CD4-positive, alpha-beta T cell (primary cell): ENCODE measurements around the gene CDK5R1. TPM values are rescaled to one million over a fixed set of nuclear protein-coding genes. Genes with fewer than 3 reads are reported as not detected.
"Not testable (repeated sequence)": the region's sequence is repeated elsewhere in the genome, so short reads cannot be mapped to it uniquely, and the experiment has no call there.

ENCODE experiments used
- ATAC-seq: fragments of 200-7000 bp; cut with Tn5 transposase; one replicate; pipeline ENCODE4 v1.10.0; 2022; ENCODE audit warnings: mild to moderate bottlenecking; ENCODE audit not compliant: poor library complexity
- CTCF ChIA-PET: fragments of 350-600 bp; sonication (Branson Sonifier 250); formaldehyde crosslinking; loops from one replicate; lab custom pipeline; 2021; ENCODE audit warnings: antibody characterized with exemption, inconsistent platforms; lab: Charles Lee
- POLR2A ChIA-PET: fragments of 350-600 bp; sonication (Branson Sonifier 250); formaldehyde crosslinking; loops from one replicate; lab custom pipeline; 2021; ENCODE audit warnings: antibody characterized with exemption, inconsistent platforms; lab: Charles Lee
- DNase-seq, 14 experiments: peaks; one replicate each; pipeline ENCODE4 v3.0.0-alpha.2; 2013 to 2020; ENCODE audit warnings: mixed read lengths in 2 of 14
- H3K27ac ChIP-seq, 2 donors: one replicate each; pipeline versions ENCODE4 v1.5.1 to v1.7.0; 2013; ENCODE audit warnings: low read length in 2 of 2, low read depth in 1 of 2, mild to moderate bottlenecking in 1 of 2
- H3K27me3 ChIP-seq, 2 experiments: 1 replicate in 1 of 2; 2 replicates in 1 of 2; pipeline versions ENCODE4 v1.6.1 to v1.7.0; 2013; ENCODE audit warnings: low read length in 2 of 2, control low read depth in 1 of 2, mild to moderate bottlenecking in 1 of 2, moderate library complexity in 1 of 2; ENCODE audit not compliant: insufficient read depth in 2 of 2, control insufficient read depth in 1 of 2
- H3K36me3 ChIP-seq: one replicate; pipeline ENCODE4 v1.6.1; 2013; ENCODE audit warnings: low read length, control low read depth; ENCODE audit not compliant: insufficient read depth
- H3K4me1 ChIP-seq: one replicate; pipeline ENCODE4 v1.6.1; 2013; ENCODE audit warnings: low read length, control low read depth; ENCODE audit not compliant: insufficient read depth
- H3K4me3 ChIP-seq: one replicate; pipeline ENCODE4 v1.5.1; 2013; ENCODE audit warnings: mild to moderate bottlenecking, low read length, moderate library complexity
- H3K9me3 ChIP-seq, 2 experiments: 1 replicate in 1 of 2; 2 replicates in 1 of 2; pipeline versions ENCODE4 v1.6.1 to v1.7.0; 2013; ENCODE audit warnings: low read length in 2 of 2, mild to moderate bottlenecking in 2 of 2, control low read depth in 1 of 2, moderate library complexity in 1 of 2; ENCODE audit not compliant: control insufficient read depth in 1 of 2, insufficient read depth in 1 of 2
- H3K27ac Mint-ChIP-seq: one replicate; pipeline ENCODE4 v1.8.0; 2020; ENCODE audit warnings: mixed read lengths
- H3K27me3 Mint-ChIP-seq: one replicate; pipeline ENCODE4 v1.8.0; 2021; ENCODE audit warnings: mixed read lengths
- H3K36me3 Mint-ChIP-seq: one replicate; pipeline ENCODE4 v1.8.0; 2021; ENCODE audit warnings: low read depth, mixed read lengths
- H3K4me1 Mint-ChIP-seq: one replicate; pipeline ENCODE4 v1.8.0; 2021; ENCODE audit warnings: low read depth, mixed read lengths
- H3K4me3 Mint-ChIP-seq: one replicate; pipeline ENCODE4 v1.8.0; 2020; ENCODE audit warnings: mild to moderate bottlenecking, mixed read lengths
- H3K9me3 Mint-ChIP-seq: one replicate; pipeline ENCODE4 v1.8.0; 2020; ENCODE audit warnings: mixed read lengths
- intact Hi-C, 2 experiments: fragments of 100-400 bp; cut with DNase I in 1 of 2; cut with micrococcal nuclease in 1 of 2; formaldehyde crosslinking; loops; one replicate each; pipeline versions ENCODE4 v1.15.1 to v1.9.0; 2023 to 2025; cut with DNase I, micrococcal nuclease
- total RNA-seq, 174 experiments: library from RNA in 2 of 174; stranded (reverse) in 2 of 174; gene quantifications; one replicate each; pipeline ENCODE4 v1.2.3 and lab custom pipeline; 2021 to 2026
- TF ChIP-seq, protein P1 (sequence below): fragments of 200-600 bp; IDR thresholded peaks from one replicate; pipeline ENCODE4 v1.8.0; 2022; ENCODE audit warnings: antibody characterized with exemption, mild to moderate bottlenecking

The CDK5R1 gene
- total RNA-seq, 2 experiments from 2014 or later, result 21.7 to 22.5 TPM

DNA sequence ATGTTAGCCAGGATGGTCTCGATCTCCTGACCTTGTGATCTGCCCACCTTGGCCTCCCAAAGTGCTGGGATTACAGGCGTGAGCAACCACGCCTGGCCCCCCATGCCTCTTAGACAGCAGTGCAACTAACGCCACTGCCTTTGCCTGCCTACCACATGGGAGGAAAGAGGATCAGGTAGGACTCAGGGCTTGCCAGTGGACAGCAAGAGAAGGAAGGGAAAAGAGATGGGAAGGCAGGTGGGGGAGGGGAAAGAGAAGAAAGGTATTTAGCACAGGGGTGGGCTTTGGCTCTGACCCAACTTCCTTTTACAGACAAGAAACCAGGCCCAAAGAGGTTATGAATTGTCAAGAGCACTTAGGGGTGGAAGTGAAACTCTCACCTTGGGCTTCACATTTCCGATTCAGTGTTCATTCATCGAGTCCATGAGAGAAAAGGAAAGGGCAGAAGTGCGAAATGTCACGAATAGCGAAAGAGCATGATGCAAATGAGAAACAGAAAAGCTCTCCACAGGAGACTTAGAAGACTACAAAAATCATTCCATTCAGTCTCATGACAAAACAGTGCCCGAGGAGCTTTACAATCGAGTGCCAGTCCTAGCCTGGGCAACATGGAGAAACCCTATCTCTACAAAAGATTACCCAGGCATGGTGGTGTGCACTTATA, 36.4 kb downstream of the CDK5R1 start:
- no peaks in the 10 kb centered on the region for H3K27me3 Mint-ChIP-seq
- no peak for ATAC-seq
- peak overlapping the region; percentile 27 for H3K4me3 Mint-ChIP-seq
- CTCF ChIA-PET, result interaction anchor here (1.1 to 2.9 kb wide), 5 partner anchors 11 to 61 kb away, joined by 3 to 17 read pairs (median 12); partner anchors contain the start of gene CDK5R1
- Histone ChIP-seq H3K4me3 (peak overlapping the region; percentile 19), H3K27me3 (no peaks in the 10 kb centered on the region), H3K9me3 (no peaks in the 10 kb centered on the region), H3K36me3 (no peaks in the 10 kb centered on the region), H3K27ac (peak overlapping the region in 1 of 2 donors; percentile 36), H3K4me1 (peaks cover 48% of the 10 kb centered on the region)
- peak overlapping the region; percentile 51 for H3K27ac Mint-ChIP-seq
- no peaks in the 10 kb centered on the region for H3K36me3 Mint-ChIP-seq
- intact Hi-C loops, result loop anchor here in 1 of 2 experiments (5.0 kb wide), 1 partner anchor 354 kb away; the partner anchor contains the start of gene MYO1D
- TF ChIP-seq, protein P1, sequence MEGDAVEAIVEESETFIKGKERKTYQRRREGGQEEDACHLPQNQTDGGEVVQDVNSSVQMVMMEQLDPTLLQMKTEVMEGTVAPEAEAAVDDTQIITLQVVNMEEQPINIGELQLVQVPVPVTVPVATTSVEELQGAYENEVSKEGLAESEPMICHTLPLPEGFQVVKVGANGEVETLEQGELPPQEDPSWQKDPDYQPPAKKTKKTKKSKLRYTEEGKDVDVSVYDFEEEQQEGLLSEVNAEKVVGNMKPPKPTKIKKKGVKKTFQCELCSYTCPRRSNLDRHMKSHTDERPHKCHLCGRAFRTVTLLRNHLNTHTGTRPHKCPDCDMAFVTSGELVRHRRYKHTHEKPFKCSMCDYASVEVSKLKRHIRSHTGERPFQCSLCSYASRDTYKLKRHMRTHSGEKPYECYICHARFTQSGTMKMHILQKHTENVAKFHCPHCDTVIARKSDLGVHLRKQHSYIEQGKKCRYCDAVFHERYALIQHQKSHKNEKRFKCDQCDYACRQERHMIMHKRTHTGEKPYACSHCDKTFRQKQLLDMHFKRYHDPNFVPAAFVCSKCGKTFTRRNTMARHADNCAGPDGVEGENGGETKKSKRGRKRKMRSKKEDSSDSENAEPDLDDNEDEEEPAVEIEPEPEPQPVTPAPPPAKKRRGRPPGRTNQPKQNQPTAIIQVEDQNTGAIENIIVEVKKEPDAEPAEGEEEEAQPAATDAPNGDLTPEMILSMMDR, result no peak
- no peaks in the 10 kb centered on the region for H3K9me3 Mint-ChIP-seq
- H3K4me1 Mint-ChIP-seq, result peaks cover 60% of the 10 kb centered on the region
- peak in 3 of 14 experiments; percentile 30 to 76 (median 54) for DNase-seq
- POLR2A ChIA-PET, result interaction anchor here (0.5 to 4.0 kb wide), 5 partner anchors 19 to 54 kb away, joined by 3 to 44 read pairs (median 12); partner anchors contain the start of gene CDK5R1

DNA sequence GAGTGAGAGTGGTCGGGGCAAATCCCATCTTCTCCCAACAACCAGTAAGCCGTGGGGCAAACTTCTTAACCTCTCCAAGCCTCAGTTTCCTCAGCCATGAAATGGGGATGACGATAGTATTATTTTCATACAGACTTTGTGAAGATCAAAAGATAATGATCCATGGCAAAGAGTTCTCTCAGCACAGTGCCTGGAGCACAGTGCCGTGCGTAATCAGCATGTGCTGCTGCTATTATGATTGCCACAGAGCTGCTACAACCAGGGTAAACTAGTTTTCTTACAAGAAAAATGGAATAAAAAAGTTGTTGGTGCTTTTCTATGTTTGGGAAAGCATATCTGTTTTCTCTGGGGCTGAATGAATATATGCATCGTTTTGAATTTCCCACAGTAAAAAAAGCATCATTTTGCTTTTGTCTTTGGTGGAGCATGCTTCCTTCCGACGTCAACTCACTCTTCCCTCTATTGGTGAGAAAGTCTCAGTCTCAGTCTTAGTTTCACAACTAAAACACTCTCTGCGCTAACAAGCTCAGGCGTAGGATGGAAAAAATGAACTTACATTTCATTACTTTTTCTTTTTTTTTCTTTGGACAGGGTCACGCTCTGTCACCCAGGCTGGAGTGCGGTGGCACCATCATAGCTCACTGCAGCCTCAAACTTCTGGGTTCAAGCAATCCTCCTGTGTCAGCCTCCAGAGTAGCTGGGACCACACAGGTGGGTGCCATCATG, 37.2 kb downstream of the CDK5R1 start:
- peak in 3 of 14 experiments; percentile 61 to 68 (median 68) for DNase-seq
- Histone ChIP-seq H3K27me3 (no peaks in the 10 kb centered on the region), H3K4me3 (peak overlapping the region; percentile 6), H3K36me3 (no peaks in the 10 kb centered on the region), H3K9me3 (no peaks in the 10 kb centered on the region), H3K27ac (no peak overlapping the region), H3K4me1 (peaks cover 48% of the 10 kb centered on the region)
- H3K4me3 Mint-ChIP-seq, result peak overlapping the region; percentile 67
- no peaks in the 10 kb centered on the region for H3K9me3 Mint-ChIP-seq
- peak; percentile 32 for ATAC-seq
- ChIA-PET CTCF (interaction anchor here (0.7 to 2.9 kb wide), 8 partner anchors 10 to 354 kb away, joined by 3 to 17 read pairs (median 3); partner anchors contain the start of gene CDK5R1), POLR2A (interaction anchor here (0.6 to 4.0 kb wide), 7 partner anchors 12 to 66 kb away, joined by 3 to 44 read pairs (median 5); partner anchors contain the start of gene CDK5R1)
- H3K27me3 Mint-ChIP-seq, result no peaks in the 10 kb centered on the region
- H3K4me1 Mint-ChIP-seq, result peaks cover 60% of the 10 kb centered on the region
- TF ChIP-seq, protein P1, result peak; percentile 19
- no peaks in the 10 kb centered on the region for H3K36me3 Mint-ChIP-seq
- peak overlapping the region; percentile 51 for H3K27ac Mint-ChIP-seq
- intact Hi-C loops, result loop anchor here in 1 of 2 experiments (5.0 kb wide), 1 partner anchor 353 kb away; the partner anchor contains the start of gene MYO1D

DNA sequence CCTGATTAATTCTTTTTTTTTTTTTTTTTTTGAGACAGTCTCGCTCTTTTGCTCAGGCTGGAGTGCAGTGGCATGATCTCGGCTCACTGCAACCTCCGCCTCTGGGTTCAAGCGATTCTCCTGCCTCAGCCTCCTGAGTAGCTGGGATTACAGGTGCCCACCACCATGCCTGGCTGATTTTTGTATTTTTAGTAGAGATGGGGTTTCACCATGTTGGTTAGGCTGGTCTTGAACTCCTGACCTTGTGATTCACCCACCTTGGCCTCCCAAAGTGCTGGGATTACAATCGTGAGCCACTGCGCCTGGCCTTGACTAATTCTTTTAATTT, 37.7 kb downstream of the CDK5R1 start:
- not testable (repeated sequence) for H3K27me3 ChIP-seq, H3K9me3 ChIP-seq, DNase-seq, H3K36me3 Mint-ChIP-seq, H3K9me3 Mint-ChIP-seq, H3K36me3 ChIP-seq, H3K27ac ChIP-seq, ATAC-seq, H3K4me3 Mint-ChIP-seq, H3K27me3 Mint-ChIP-seq
- Histone ChIP-seq H3K4me3 (peak overlapping the region; percentile 6), H3K4me1 (peaks cover 50% of the 10 kb centered on the region)
- intact Hi-C loops, result loop anchor here in 1 of 2 experiments (5.0 kb wide), 1 partner anchor 353 kb away; the partner anchor contains the start of gene MYO1D
- ChIA-PET POLR2A (interaction anchor here (0.6 to 4.0 kb wide), 6 partner anchors 12 to 66 kb away, joined by 4 to 44 read pairs (median 8); partner anchors contain the start of gene CDK5R1), CTCF (interaction anchor here (0.8 to 2.9 kb wide), 6 partner anchors 9 to 353 kb away, joined by 3 to 17 read pairs (median 8); partner anchors contain the start of gene CDK5R1)
- H3K27ac Mint-ChIP-seq, result peak overlapping the region; percentile 51
- H3K4me1 Mint-ChIP-seq, result peaks cover 59% of the 10 kb centered on the region
